ENCODE data around the gene CACNA2D1.

The CACNA2D1 gene

GRCh38 chr7:82185443-82185842, 258.1 kb downstream of the CACNA2D1 start:
- TF ChIP-seq CTCF (IDR thresholded peaks at IDR 0.05; ENCODE audit: borderline replicate concordance, control extremely low read depth, extremely low read depth, insufficient read depth, missing control alignments) = no peak
- no peak for DNase-seq (ENCODE audit: low spot score)
- in situ Hi-C loops (cut with MboI; ENCODE audit: low sequenced_read_pairs, unreplicated experiment) = no loop called here

GRCh38 chr7:82183634-82184033, 259.9 kb downstream of the CACNA2D1 start:
- in situ Hi-C loops (cut with MboI; ENCODE audit: low sequenced_read_pairs, unreplicated experiment) = no loop called here
- DNase-seq (ENCODE audit: low spot score) = no peak
- no peak for TF ChIP-seq CTCF (IDR thresholded peaks at IDR 0.05; ENCODE audit: borderline replicate concordance, control extremely low read depth, extremely low read depth, insufficient read depth, missing control alignments)

- DNase-seq (ENCODE audit: low spot score) = no peak
- in situ Hi-C loops (cut with MboI; ENCODE audit: low sequenced_read_pairs, unreplicated experiment) = no loop called here
- no peak for TF ChIP-seq CTCF (IDR thresholded peaks at IDR 0.05; ENCODE audit: borderline replicate concordance, control extremely low read depth, extremely low read depth, insufficient read depth, missing control alignments)
Measured at GRCh38 chr7:82179311-82179710, 264.3 kb downstream of the CACNA2D1 start.

- no peak for DNase-seq (ENCODE audit: low spot score)
- TF ChIP-seq CTCF (IDR thresholded peaks at IDR 0.05; ENCODE audit: borderline replicate concordance, control extremely low read depth, extremely low read depth, insufficient read depth, missing control alignments) = no peak
- in situ Hi-C loops (cut with MboI; ENCODE audit: low sequenced_read_pairs, unreplicated experiment) = no loop called here
Measured at GRCh38 chr7:82175319-82175718, 268.3 kb downstream of the CACNA2D1 start.

- no peak for TF ChIP-seq CTCF (IDR thresholded peaks at IDR 0.05; ENCODE audit: borderline replicate concordance, control extremely low read depth, extremely low read depth, insufficient read depth, missing control alignments)
- in situ Hi-C loops (cut with MboI; ENCODE audit: low sequenced_read_pairs, unreplicated experiment) = no loop called here
- no peak for DNase-seq (ENCODE audit: low spot score)
Measured at GRCh38 chr7:82173400-82174021, 270.1 kb downstream of the CACNA2D1 start.

GRCh38 chr7:82172881-82173280, 270.7 kb downstream of the CACNA2D1 start:
- no peak for TF ChIP-seq CTCF (IDR thresholded peaks at IDR 0.05; ENCODE audit: borderline replicate concordance, control extremely low read depth, extremely low read depth, insufficient read depth, missing control alignments)
- no peak for DNase-seq (ENCODE audit: low spot score)
- in situ Hi-C loops (cut with MboI; ENCODE audit: low sequenced_read_pairs, unreplicated experiment) = no loop called here

All from GM13976 (cell line).